Fibroblast of lung (primary cell): ENCODE results near the gene AMFR. TPM values are rescaled to one million over a fixed set of nuclear protein-coding genes. Genes with fewer than 3 reads are reported as not detected.

Experiments
- DNase-seq, 2 donors: peaks; one replicate each; pipeline versions ENCODE4 v3.0.0 to v3.0.0-alpha.2; 2010; ENCODE audit warnings: low read depth in 2 of 2
- H2AFZ ChIP-seq: 2 replicates; pipeline ENCODE4 v1.5.1; 2012; ENCODE audit warnings: low read length, control low read depth, inconsistent platforms
- H3K27ac ChIP-seq: 2 replicates; pipeline ENCODE4 v1.5.1; 2011; ENCODE audit warnings: low read length, control low read depth; ENCODE audit not compliant: insufficient read depth
- H3K27me3 ChIP-seq: 2 replicates; pipeline ENCODE4 v1.5.1; 2011; ENCODE audit warnings: mild to moderate bottlenecking, low read length; ENCODE audit not compliant: control insufficient read depth, insufficient read depth
- H3K36me3 ChIP-seq: 2 replicates; pipeline ENCODE4 v1.5.1; 2011; ENCODE audit warnings: low read length; ENCODE audit not compliant: control insufficient read depth, insufficient read depth
- H3K4me1 ChIP-seq: 2 replicates; pipeline ENCODE4 v1.5.1; 2011; ENCODE audit warnings: low read length; ENCODE audit not compliant: control insufficient read depth, insufficient read depth; ENCODE audit errors: extremely low read depth
- H3K4me2 ChIP-seq: 2 replicates; pipeline ENCODE4 v1.5.1; 2011; ENCODE audit warnings: low read length, control low read depth; ENCODE audit not compliant: insufficient read depth; ENCODE audit errors: extremely low read depth
- H3K4me3 ChIP-seq, 4 experiments: fragments of 200-600 bp in 1 of 4; sonication (generic) in 1 of 4; replicated peaks in 1 of 4; 2 replicates each; pipeline ENCODE4 v1.5.1; 2011 to 2016; ENCODE audit warnings: low read length in 4 of 4, low read depth in 3 of 4, mild to moderate bottlenecking in 3 of 4, control low read depth in 2 of 4, inconsistent platforms in 1 of 4, mixed read lengths in 1 of 4; ENCODE audit not compliant: insufficient read depth in 1 of 4; ENCODE audit errors: control extremely low read depth in 1 of 4
- H3K79me2 ChIP-seq: 2 replicates; pipeline ENCODE4 v1.5.1; 2012; ENCODE audit warnings: mild to moderate bottlenecking, low read length, inconsistent platforms; ENCODE audit not compliant: control insufficient read depth, insufficient read depth
- H3K9ac ChIP-seq: 2 replicates; pipeline ENCODE4 v1.5.1; 2011; ENCODE audit warnings: mild to moderate bottlenecking, low read length, control low read depth; ENCODE audit not compliant: insufficient read depth
- H3K9me3 ChIP-seq: 2 replicates; pipeline ENCODE4 v1.5.1; 2012; ENCODE audit warnings: low read depth, low read length; ENCODE audit not compliant: control insufficient read depth, insufficient read depth
- H4K20me1 ChIP-seq: 2 replicates; pipeline ENCODE4 v1.5.1; 2011; ENCODE audit warnings: low read length; ENCODE audit not compliant: control insufficient read depth, insufficient read depth; ENCODE audit errors: extremely low read depth
- CTCF ChIP-seq, 2 donors: IDR thresholded peaks in 1 of 2; conservative IDR thresholded peaks in 1 of 2; 1 replicate in 1 of 2; 2 replicates in 1 of 2; pipeline ENCODE4 v1.5.1; 2011 to 2012; ENCODE audit warnings: low read length in 2 of 2, control low read depth in 1 of 2, inconsistent platforms in 1 of 2, low read depth in 1 of 2, mild to moderate bottlenecking in 1 of 2
- EZH2 ChIP-seq: IDR thresholded peaks from 2 replicates; pipeline ENCODE4 v1.5.1; 2012; ENCODE audit warnings: low read length, control low read depth, mild to moderate bottlenecking; ENCODE audit errors: missing control alignments
- polyA plus RNA-seq, 2 donors: library from polyadenylated mRNA; depleted of rRNA in 1 of 2; stranded (reverse) in 1 of 2; unstranded in 1 of 2; fragments of >200 nt; gene quantifications; 2 replicates each; pipeline ENCODE4 v1.2.1, GENCODE V29; 2011 to 2012; ENCODE audit warnings: missing spikeins in 1 of 2
- total RNA-seq: library from RNA; depleted of rRNA; stranded (reverse); fragments of >200 nt; gene quantifications from 2 replicates; pipeline ENCODE4 v1.2.1, GENCODE V29; 2014

The AMFR gene
- total and polyA plus RNA-seq, 2 donors (not counting 1 experiment from before 2014, with no cell fraction given), result 75.9 to 413 TPM

GRCh38 chr16:56352351-56353053, 72.8 kb downstream of the AMFR start:
- Histone ChIP-seq H3K9me3 (no peaks in the 10 kb centered on the region), H2AFZ (no peak overlapping the region), H3K27me3 (peaks cover 3% of the 10 kb centered on the region), H3K4me2 (no peak overlapping the region), H4K20me1 (no peaks in the 10 kb centered on the region), H3K27ac (no peak overlapping the region), H3K4me3 (no peak overlapping the region), H3K9ac (no peak overlapping the region), H3K4me1 (peaks cover 2% of the 10 kb centered on the region), H3K79me2 (no peaks in the 10 kb centered on the region), H3K36me3 (no peaks in the 10 kb centered on the region)
- TF ChIP-seq CTCF (conservative IDR thresholded peaks at IDR 0.05 in 1 of 2, IDR thresholded peaks at IDR 0.05 in 1 of 2; ENCODE audit: low read depth in 1 of 2, low read length in 2 of 2), result no peak
- no peak for TF ChIP-seq EZH2
- no peak for DNase-seq

- H3K4me2 ChIP-seq, result no peak overlapping the region
- H3K27me3 ChIP-seq, result peaks cover 3% of the 10 kb centered on the region
- H4K20me1 ChIP-seq, result no peaks in the 10 kb centered on the region
- H3K27ac ChIP-seq, result no peak overlapping the region
- no peaks in the 10 kb centered on the region for H3K9me3 ChIP-seq
- TF ChIP-seq EZH2 (no peak), CTCF (conservative IDR thresholded peaks at IDR 0.05 in 1 of 2, IDR thresholded peaks at IDR 0.05 in 1 of 2; ENCODE audit: low read depth in 1 of 2, low read length in 2 of 2) (no peak)
- H3K9ac ChIP-seq, result no peak overlapping the region
- no peak overlapping the region for H3K4me3 ChIP-seq
- H3K79me2 ChIP-seq, result no peaks in the 10 kb centered on the region
- H3K36me3 ChIP-seq, result no peaks in the 10 kb centered on the region
- H2AFZ ChIP-seq, result no peak overlapping the region
- peaks cover 2% of the 10 kb centered on the region for H3K4me1 ChIP-seq
- DNase-seq, result no peak
These were observed 73.9 kb downstream of the AMFR start for GRCh38 chr16:56351481-56351880.

- Histone ChIP-seq H3K9ac (no peak overlapping the region), H3K27me3 (peaks cover 3% of the 10 kb centered on the region), H2AFZ (no peak overlapping the region), H3K4me2 (no peak overlapping the region), H3K4me3 (no peak overlapping the region), H3K79me2 (no peaks in the 10 kb centered on the region), H3K9me3 (no peaks in the 10 kb centered on the region), H3K27ac (no peak overlapping the region), H4K20me1 (no peaks in the 10 kb centered on the region), H3K36me3 (no peaks in the 10 kb centered on the region), H3K4me1 (no peaks in the 10 kb centered on the region)
- TF ChIP-seq CTCF (conservative IDR thresholded peaks at IDR 0.05 in 1 of 2, IDR thresholded peaks at IDR 0.05 in 1 of 2; ENCODE audit: low read depth in 1 of 2, low read length in 2 of 2) (no peak), EZH2 (no peak)
- DNase-seq, result no peak
These were observed 74.6 kb downstream of the AMFR start for GRCh38 chr16:56350491-56351405.
